Body of pancreas (tissue), 4 donors: ENCODE results near the gene ITPRID1.

Experiments
- POLR2A ChIP-seq, 3 donors: fragments of 450-650 bp; IDR thresholded peaks; one replicate each; pipeline ENCODE4 v1.6.1; 2016; ENCODE audit warnings: antibody characterized with exemption in 3 of 3, mild to moderate bottlenecking in 2 of 3
- TF ChIP-seq, protein P1 (sequence below), 7 experiments: fragments of 450-650 bp in 4 of 7; fragments of 200-600 bp in 3 of 7; sonication (generic) in 3 of 7; IDR thresholded peaks; one replicate each; pipeline ENCODE4 v1.5.1; 2016 to 2019; ENCODE audit warnings: antibody characterized with exemption in 7 of 7

DNA sequence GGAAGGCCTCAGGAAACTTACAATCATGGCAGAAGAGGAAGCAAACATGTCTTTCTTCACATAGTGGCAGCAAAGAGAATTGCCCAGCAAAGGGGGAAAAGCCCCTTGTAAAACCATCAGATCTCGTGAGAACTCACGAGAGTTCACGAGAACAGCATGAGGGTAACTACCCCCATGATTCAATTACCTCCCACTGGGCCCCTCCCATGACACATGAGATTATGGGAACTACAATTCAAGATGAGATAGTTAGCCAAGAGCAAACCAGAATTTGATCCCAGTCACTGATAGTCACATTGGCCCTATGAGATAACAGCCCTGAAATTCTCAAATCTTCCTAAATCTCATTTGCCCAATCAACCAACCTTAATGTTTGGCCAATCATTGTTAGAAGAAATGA is 18.2 kb upstream of the ITPRID1 start:
- TF ChIP-seq, protein P1, sequence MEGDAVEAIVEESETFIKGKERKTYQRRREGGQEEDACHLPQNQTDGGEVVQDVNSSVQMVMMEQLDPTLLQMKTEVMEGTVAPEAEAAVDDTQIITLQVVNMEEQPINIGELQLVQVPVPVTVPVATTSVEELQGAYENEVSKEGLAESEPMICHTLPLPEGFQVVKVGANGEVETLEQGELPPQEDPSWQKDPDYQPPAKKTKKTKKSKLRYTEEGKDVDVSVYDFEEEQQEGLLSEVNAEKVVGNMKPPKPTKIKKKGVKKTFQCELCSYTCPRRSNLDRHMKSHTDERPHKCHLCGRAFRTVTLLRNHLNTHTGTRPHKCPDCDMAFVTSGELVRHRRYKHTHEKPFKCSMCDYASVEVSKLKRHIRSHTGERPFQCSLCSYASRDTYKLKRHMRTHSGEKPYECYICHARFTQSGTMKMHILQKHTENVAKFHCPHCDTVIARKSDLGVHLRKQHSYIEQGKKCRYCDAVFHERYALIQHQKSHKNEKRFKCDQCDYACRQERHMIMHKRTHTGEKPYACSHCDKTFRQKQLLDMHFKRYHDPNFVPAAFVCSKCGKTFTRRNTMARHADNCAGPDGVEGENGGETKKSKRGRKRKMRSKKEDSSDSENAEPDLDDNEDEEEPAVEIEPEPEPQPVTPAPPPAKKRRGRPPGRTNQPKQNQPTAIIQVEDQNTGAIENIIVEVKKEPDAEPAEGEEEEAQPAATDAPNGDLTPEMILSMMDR (IDR thresholded peaks at IDR 0.05) = no peak
- no peak for TF ChIP-seq POLR2A (IDR thresholded peaks at IDR 0.05)
